ENCODE data around the gene UQCC2. TPM values are rescaled to one million over a fixed set of nuclear protein-coding genes. Genes with fewer than 3 reads are reported as not detected.

UQCC2 gene
- total and polyA plus RNA-seq, 2 of the 8 experiments (the other 6 are each of a cell fraction or from before 2014, with no cell fraction given): 52.1 to 104 TPM

GRCh38 chr6:33756211-33756954 is 44.9 kb upstream of the UQCC2 start:
- FAIRE-seq (no peak), DNase-seq (ENCODE audit: low read depth in 1 of 2, low spot score in 2 of 2) (no peak)
- H3K14ac ChIP-seq (ENCODE audit: insufficient read length): no peak overlapping the region
- H4K20me1 ChIP-seq (replicated peaks in 1 of 2; ENCODE audit: control insufficient read depth in 1 of 2, insufficient read depth in 2 of 2, low read length in 2 of 2): no peaks in the 10 kb centered on the region
- H3K23ac ChIP-seq (ENCODE audit: insufficient read length): no peak overlapping the region
- peaks cover 0 to 8% (median 3%) of the 10 kb centered on the region in 4 experiments; a peak in 4 of 7 replicates for H3K4me1 ChIP-seq (replicated peaks in 1 of 4; ENCODE audit: control insufficient read depth in 3 of 4, insufficient read depth in 4 of 4, low read length in 3 of 4)
- H4K8ac ChIP-seq (ENCODE audit: extremely low read depth, insufficient read depth, low read length): no peak overlapping the region; the same call in 1 of the 2 replicates
- no peak overlapping the region for H3K9ac ChIP-seq (replicated peaks in 1 of 4; ENCODE audit: extremely low read depth in 1 of 4, low read depth in 3 of 4, low read length in 3 of 4)
- no peaks in the 10 kb centered on the region for H3K36me3 ChIP-seq (ENCODE audit: control insufficient read depth in 2 of 4, insufficient read depth in 4 of 4, low read length in 3 of 4)
- no peak overlapping the region for H3K4ac ChIP-seq (replicated peaks; ENCODE audit: insufficient read length, low read depth, low read length)
- TF ChIP-seq E2F6 (IDR thresholded peaks at IDR 0.05): no peak
- TF ChIP-seq KDM1A (IDR thresholded peaks at IDR 0.05; ENCODE audit: borderline replicate concordance, low read length): peak; percentile 66; the same call in 1 of the 2 replicates
- no peak overlapping the region for H3K56ac ChIP-seq (replicated peaks; ENCODE audit: insufficient read length, low read depth, low read length)
- ChIA-PET POLR2A (ENCODE audit: partially characterized antibody) (interaction anchor here (1.4 to 2.1 kb wide), 2 partner anchors 10 to 14 kb away, joined by 4 to 7 read pairs; partner anchors contain the start of gene IP6K3), CTCF (ENCODE audit: partially characterized antibody) (interaction anchor here (1.2 to 12.1 kb wide), 3 partner anchors 8 to 203 kb away, joined by 3 to 171 read pairs (median 156); partner anchors contain the start of gene IP6K3)
- no peak overlapping the region for H2BK15ac ChIP-seq (ENCODE audit: low read length)
- H2BK5ac ChIP-seq (ENCODE audit: low read depth, low read length): no peak overlapping the region
- no peak overlapping the region for H3K4me3 ChIP-seq (ENCODE audit: extremely low read depth in 1 of 4, insufficient read depth in 2 of 4, low read depth in 3 of 4, low read length in 4 of 4)
- H3K18ac ChIP-seq (ENCODE audit: extremely low read depth, low read length): no peak overlapping the region
- no peak overlapping the region for H2BK120ac ChIP-seq (replicated peaks; ENCODE audit: low read depth, low read length)
- H2AFZ ChIP-seq (ENCODE audit: low read length): no peak overlapping the region
- no peaks in the 10 kb centered on the region for H3K79me1 ChIP-seq (ENCODE audit: low read depth, low read length)
- H3K23me2 ChIP-seq (ENCODE audit: low read depth, low read length): no peaks in the 10 kb centered on the region
- H3K27me3 ChIP-seq (replicated peaks in 1 of 4; ENCODE audit: control insufficient read depth in 3 of 4, extremely low read depth in 1 of 4, insufficient read depth in 3 of 4, low read length in 3 of 4): no peaks in the 10 kb centered on the region
- no peak overlapping the region for H3K4me2 ChIP-seq (ENCODE audit: insufficient read depth in 1 of 2, low read depth in 2 of 2, low read length in 2 of 2)
- no peak overlapping the region for H3K27ac ChIP-seq (ENCODE audit: low read depth, low read length)
- no peaks in the 10 kb centered on the region for H3K79me2 ChIP-seq (ENCODE audit: control insufficient read depth in 1 of 2, insufficient read depth in 2 of 2, low read length in 2 of 2)
- no peaks in the 10 kb centered on the region for H3K9me3 ChIP-seq (ENCODE audit: insufficient read depth in 2 of 2, low read depth in 1 of 2, low read length in 1 of 2)
- no peak overlapping the region for H2AK5ac ChIP-seq (ENCODE audit: low read depth, low read length)
- H2BK20ac ChIP-seq (ENCODE audit: low read length): no peak overlapping the region
- H4K5ac ChIP-seq (ENCODE audit: insufficient read length, low read depth, low read length): no peak overlapping the region
- H2BK12ac ChIP-seq (ENCODE audit: low read depth, low read length): no peak overlapping the region
- 76% methylated on average over 12 of the region's 12 CpGs; no CpG with 5 or more reads in 1 of the 2 experiments for WGBS, 2 experiments (ENCODE audit: extremely low coverage in 1 of 2, insufficient coverage in 1 of 2, insufficient read length in 1 of 2, insufficient replicate concordance in 2 of 2, low coverage in 1 of 2, low lambda C conversion rate in 2 of 2, missing lambda C conversion rate in 1 of 2)
- H4K91ac ChIP-seq (replicated peaks; ENCODE audit: insufficient read length, low read length): no peak overlapping the region
